DOHH2 (cell line): ENCODE measurements around the gene SLC6A9.

Experiments used
- H3F3A ChIP-seq: fragments of 200-600 bp; sonication (generic), shearing (Covaris generic); 2 replicates; pipeline ENCODE4 v1.6.0; 2016; ENCODE audit warnings: antibody characterized with exemption, mild to moderate bottlenecking; ENCODE audit not compliant: control insufficient read depth, insufficient read depth
- H3K27ac ChIP-seq: fragments of 200-600 bp; sonication (generic); 2 replicates; pipeline ENCODE4 v1.5.1; 2014; ENCODE audit warnings: low read depth, mild to moderate bottlenecking, low read length, moderate library complexity
- H3K27me3 ChIP-seq: fragments of 200-600 bp; sonication (generic); 2 replicates; pipeline ENCODE4 v1.6.1; 2014; ENCODE audit warnings: mild to moderate bottlenecking, low read length, mixed read lengths; ENCODE audit not compliant: control insufficient read depth
- H3K36me3 ChIP-seq: fragments of 200-600 bp; sonication (generic); 2 replicates; pipeline ENCODE4 v1.6.1; 2014; ENCODE audit warnings: mild to moderate bottlenecking, low read length, moderate library complexity, mixed read lengths; ENCODE audit not compliant: control insufficient read depth
- H3K4me1 ChIP-seq: fragments of 200-600 bp; sonication (generic); 2 replicates; pipeline ENCODE4 v1.6.1; 2014; ENCODE audit warnings: mild to moderate bottlenecking, low read length, mixed read lengths; ENCODE audit not compliant: control insufficient read depth
- H3K4me2 ChIP-seq: fragments of 200-600 bp; sonication (generic); 2 replicates; pipeline ENCODE4 v1.6.0; 2014; ENCODE audit warnings: mild to moderate bottlenecking, low read length, moderate library complexity
- H3K4me3 ChIP-seq: fragments of 200-600 bp; sonication (generic); 2 replicates; pipeline ENCODE4 v1.5.1; 2014; ENCODE audit warnings: mild to moderate bottlenecking, low read length, mixed read lengths
- H3K79me2 ChIP-seq: fragments of 200-600 bp; sonication (generic); 2 replicates; pipeline ENCODE4 v1.6.1; 2014; ENCODE audit warnings: mild to moderate bottlenecking, low read length, mixed read lengths; ENCODE audit not compliant: control insufficient read depth
- H3K9me2 ChIP-seq: fragments of 200-600 bp; sonication (generic); replicated peaks from 2 replicates; pipeline ENCODE4 v1.6.1; 2014; ENCODE audit warnings: mild to moderate bottlenecking, low read length, mixed read lengths; ENCODE audit not compliant: control insufficient read depth
- H3K9me3 ChIP-seq: fragments of 200-600 bp; sonication (generic); 2 replicates; pipeline ENCODE4 v1.6.1; 2014; ENCODE audit warnings: antibody characterized with exemption, low read length, mixed read lengths; ENCODE audit not compliant: control insufficient read depth, insufficient read depth
- H4K20me1 ChIP-seq: fragments of 200-600 bp; sonication (generic); 2 replicates; pipeline ENCODE4 v1.6.0; 2014; ENCODE audit warnings: low read depth, mild to moderate bottlenecking, antibody characterized with exemption, low read length, moderate library complexity; ENCODE audit not compliant: control insufficient read depth, insufficient read depth
- CTCF ChIP-seq: fragments of 200-600 bp; sonication (generic); IDR thresholded peaks from one replicate; pipeline ENCODE4 v1.5.1; 2014; ENCODE audit warnings: antibody characterized with exemption, mild to moderate bottlenecking, low read depth, low read length; ENCODE audit not compliant: poor library complexity, severe bottlenecking
- EZH2phosphoT487 ChIP-seq: fragments of 200-600 bp; sonication (generic); IDR thresholded peaks from 2 replicates; pipeline ENCODE4 v1.6.1; 2017; ENCODE audit warnings: borderline replicate concordance, mild to moderate bottlenecking, antibody characterized with exemption, low read length, moderate library complexity, mixed read lengths

The SLC6A9 gene

GRCh38 chr1:44029911-44030604 is 1.2 kb downstream of the SLC6A9 start:
- no peaks in the 10 kb centered on the region for H3K79me2 ChIP-seq
- no peaks in the 10 kb centered on the region for H3K9me2 ChIP-seq
- peak overlapping the region; percentile 80 for H3K4me3 ChIP-seq
- TF ChIP-seq CTCF (no peak), EZH2phosphoT487 (no peak)
- no peaks in the 10 kb centered on the region for H3K9me3 ChIP-seq
- H3K27me3 ChIP-seq = peaks cover 17% of the 10 kb centered on the region
- no peaks in the 10 kb centered on the region for H3K36me3 ChIP-seq
- peak overlapping the region; percentile 99 for H3K4me2 ChIP-seq
- H3F3A ChIP-seq = no peaks in the 10 kb centered on the region; the same call in 1 of the 2 replicates
- H4K20me1 ChIP-seq = no peaks in the 10 kb centered on the region
- peak overlapping the region; percentile 55 for H3K27ac ChIP-seq
- H3K4me1 ChIP-seq = peaks cover 28% of the 10 kb centered on the region

GRCh38 chr1:44029260-44029910 is 1.9 kb downstream of the SLC6A9 start:
- H3K79me2 ChIP-seq = no peaks in the 10 kb centered on the region
- H3K4me1 ChIP-seq = peaks cover 28% of the 10 kb centered on the region

GRCh38 chr1:44027320-44027719 is 3.9 kb downstream of the SLC6A9 start:
- Histone ChIP-seq H3K4me3 (no peak overlapping the region), H3F3A (no peaks in the 10 kb centered on the region; the same call in 1 of the 2 replicates), H3K27me3 (peaks cover 15% of the 10 kb centered on the region), H3K79me2 (no peaks in the 10 kb centered on the region), H3K9me3 (no peaks in the 10 kb centered on the region), H3K27ac (no peak overlapping the region), H3K9me2 (no peaks in the 10 kb centered on the region), H3K4me2 (no peak overlapping the region), H3K4me1 (peaks cover 28% of the 10 kb centered on the region), H3K36me3 (no peaks in the 10 kb centered on the region), H4K20me1 (no peaks in the 10 kb centered on the region)
- TF ChIP-seq EZH2phosphoT487 = no peak
- TF ChIP-seq CTCF = no peak

More at GRCh38 chr1:44029260-44029910, 1.9 kb downstream of the SLC6A9 start:
- Histone ChIP-seq H3K36me3 (no peaks in the 10 kb centered on the region), H3K4me3 (peak overlapping the region; percentile 80), H3F3A (no peaks in the 10 kb centered on the region; the same call in 1 of the 2 replicates), H3K27ac (peak overlapping the region; percentile 55), H3K27me3 (peaks cover 17% of the 10 kb centered on the region), H4K20me1 (no peaks in the 10 kb centered on the region), H3K4me2 (peak overlapping the region; percentile 99), H3K9me3 (no peaks in the 10 kb centered on the region), H3K9me2 (no peaks in the 10 kb centered on the region)
- TF ChIP-seq CTCF (no peak), EZH2phosphoT487 (no peak)
